AG04450 (cell line): ENCODE data around the gene NPR2. TPM values are rescaled to one million over a fixed set of nuclear protein-coding genes. Genes with fewer than 3 reads are reported as not detected.

Experiments used
- CTCF ChIA-PET: fragments of 300-600, 350-600 bp; formaldehyde crosslinking; extraction: SDS; loops from one replicate; lab custom pipeline; 2022; ENCODE audit warnings: antibody characterized with exemption, inconsistent platforms; lab: Charles Lee
- POLR2A ChIA-PET: fragments of 350-600 bp; formaldehyde crosslinking; extraction: SDS; loops from one replicate; lab custom pipeline; 2021; ENCODE audit warnings: antibody characterized with exemption, inconsistent platforms; lab: Yijun Ruan, JAX
- DNase-seq: peaks from one replicate; pipeline ENCODE4 v3.0.0-alpha.2; 2011; ENCODE audit warnings: low read depth, low spot score
- H3K27ac ChIP-seq: one replicate; pipeline ENCODE4 v1.5.1; 2012; ENCODE audit warnings: low read depth, low read length, control low read depth
- H3K27me3 ChIP-seq: one replicate; pipeline ENCODE4 v1.6.0; 2012; ENCODE audit warnings: low read length; ENCODE audit not compliant: control insufficient read depth, insufficient read depth
- H3K4me3 ChIP-seq: 2 replicates; pipeline ENCODE4 v1.5.1; 2011; ENCODE audit warnings: mild to moderate bottlenecking, low read depth, low read length, control low read depth
- H3K9me3 ChIP-seq: 2 replicates; pipeline ENCODE4 v1.5.1; 2012; ENCODE audit warnings: low read length; ENCODE audit not compliant: control insufficient read depth, insufficient read depth
- CTCF ChIP-seq: IDR thresholded peaks from 2 replicates; pipeline ENCODE4 v1.5.1; 2011; ENCODE audit warnings: low read depth, low read length, control low read depth, inconsistent platforms
- polyA plus RNA-seq: library from polyadenylated mRNA; depleted of rRNA; stranded (reverse); fragments of >200 nt; gene quantifications from 2 replicates; pipeline ENCODE4 v1.2.3, GENCODE V29; 2011

NPR2 gene
- polyA plus RNA-seq, 1 experiment: 31.9 TPM

- no peaks in the 10 kb centered on the region; the same call in 1 of the 2 replicates for H3K9me3 ChIP-seq
- no peaks in the 10 kb centered on the region for H3K27me3 ChIP-seq
- H3K27ac ChIP-seq: peak overlapping the region; percentile 75
- H3K4me3 ChIP-seq: no peak overlapping the region
- ChIA-PET CTCF (interaction anchor here (1.7 to 2.1 kb wide), 2 partner anchors 18 to 37 kb away, joined by 7 to 15 read pairs; no protein-coding TSS in a partner anchor), POLR2A (interaction anchor here (0.6 kb wide), 1 partner anchor 9 kb away, joined by 4 read pairs; no protein-coding TSS in a partner anchor)
- TF ChIP-seq CTCF: no peak
- peak; percentile 77 for DNase-seq
These were observed 53.4 kb downstream of the NPR2 start for GRCh38 chr9:35844628-35845270.

- Histone ChIP-seq H3K27me3 (no peaks in the 10 kb centered on the region), H3K4me3 (no peak overlapping the region), H3K27ac (no peak overlapping the region), H3K9me3 (no peaks in the 10 kb centered on the region; the same call in 1 of the 2 replicates)
- TF ChIP-seq CTCF: no peak
- DNase-seq: no peak
- CTCF ChIA-PET: interaction anchor here (1.7 to 2.1 kb wide), 2 partner anchors 19 to 36 kb away, joined by 7 to 15 read pairs; no protein-coding TSS in a partner anchor
- POLR2A ChIA-PET: interaction anchor here (0.6 kb wide), 1 partner anchor 166 kb away, joined by 5 read pairs; no protein-coding TSS in a partner anchor
These were observed 54.7 kb downstream of the NPR2 start for GRCh38 chr9:35845824-35846771.

- Histone ChIP-seq H3K4me3 (no peak overlapping the region), H3K27ac (peak overlapping the region; percentile 81), H3K9me3 (no peaks in the 10 kb centered on the region), H3K27me3 (no peaks in the 10 kb centered on the region)
- DNase-seq: peak; percentile 86
- TF ChIP-seq CTCF: no peak
- CTCF ChIA-PET: interaction anchor here (1.0 kb wide), 2 partner anchors 34 to 57 kb away, joined by 4 to 5 read pairs; no protein-coding TSS in a partner anchor
- POLR2A ChIA-PET: interaction anchor here (1.0 kb wide), 1 partner anchor 10 kb away, joined by 3 read pairs; no protein-coding TSS in a partner anchor
These were observed 56.6 kb downstream of the NPR2 start for GRCh38 chr9:35847792-35848572.

- Histone ChIP-seq H3K4me3 (no peak overlapping the region), H3K27me3 (peaks cover 3% of the 10 kb centered on the region), H3K9me3 (no peaks in the 10 kb centered on the region; the same call in 1 of the 2 replicates), H3K27ac (no peak overlapping the region)
- DNase-seq: no peak
- ChIA-PET POLR2A (no interaction called here), CTCF (interaction anchor here (0.7 to 1.0 kb wide), 3 partner anchors 30 to 825 kb away, joined by 3 to 5 read pairs (median 3); no protein-coding TSS in a partner anchor)
- TF ChIP-seq CTCF: no peak
These were observed 61.0 kb downstream of the NPR2 start for GRCh38 chr9:35852267-35852815.
